ENCODE data around the gene TMEM17. TPM values are rescaled to one million over a fixed set of nuclear protein-coding genes. Genes with fewer than 3 reads are reported as not detected.

TMEM17 gene
- total and polyA plus RNA-seq, 2 of the 13 experiments (the other 11 are each of a cell fraction or from before 2014, with no cell fraction given), result 0.22 to 0.50 TPM

DNA sequence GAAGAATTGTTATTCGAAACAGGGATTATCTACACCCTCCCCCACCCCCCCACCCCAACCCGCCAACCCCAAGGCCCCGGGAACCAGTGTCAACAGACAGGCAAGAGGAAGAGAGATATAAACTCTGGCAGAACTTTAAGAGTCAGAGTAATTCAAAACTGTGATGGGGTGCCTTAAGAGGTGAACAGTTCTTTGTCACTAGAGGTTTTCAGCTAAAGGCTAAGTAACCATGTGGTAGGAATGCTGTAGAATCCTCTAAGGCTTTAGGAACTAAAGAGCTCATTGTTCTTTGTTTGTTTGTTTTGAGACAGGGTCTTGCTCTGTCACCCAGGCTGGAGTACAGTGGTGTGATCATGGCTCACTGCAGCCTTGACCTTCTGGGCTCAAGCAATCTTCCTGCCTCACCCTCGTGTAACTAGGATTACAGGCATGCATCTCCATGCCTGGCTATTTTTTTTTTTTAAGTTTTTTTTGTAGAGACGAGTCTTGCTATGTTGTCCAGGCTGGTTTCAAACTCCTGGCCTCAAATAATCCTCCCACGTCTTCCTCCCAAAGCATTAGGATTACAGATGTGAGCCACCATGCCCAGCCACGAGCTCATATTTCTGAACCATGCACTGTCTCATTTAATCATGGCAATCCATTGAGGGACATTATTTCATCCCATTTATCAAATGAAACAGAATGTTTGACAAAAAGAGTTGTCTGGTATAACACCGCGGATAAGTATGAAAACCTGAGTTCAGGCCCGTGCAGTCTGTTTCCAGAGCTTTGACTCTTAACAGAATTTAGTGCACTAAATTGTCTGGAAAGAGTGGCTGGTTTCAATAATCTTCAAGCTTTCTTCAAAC lies 20.8 kb upstream of the TMEM17 start (continued):
- TF ChIP-seq DPF2 (CRISPR knock-in tag; IDR thresholded peaks at IDR 0.05; ENCODE audit: borderline replicate concordance, low read depth), result peak; percentile 93
- peak; percentile 90; the same call in 1 of the 2 replicates for TF ChIP-seq FOXJ3 (CRISPR knock-in tag; IDR thresholded peaks at IDR 0.05; ENCODE audit: borderline replicate concordance)
- peak; percentile 93; the same call in 1 of the 2 replicates for TF ChIP-seq CBX5 (CRISPR knock-in tag; IDR thresholded peaks at IDR 0.05; ENCODE audit: borderline replicate concordance)
- peak; percentile 94 for TF ChIP-seq TARDBP (CRISPR knock-in tag; IDR thresholded peaks at IDR 0.05)
- TF ChIP-seq, protein P1, sequence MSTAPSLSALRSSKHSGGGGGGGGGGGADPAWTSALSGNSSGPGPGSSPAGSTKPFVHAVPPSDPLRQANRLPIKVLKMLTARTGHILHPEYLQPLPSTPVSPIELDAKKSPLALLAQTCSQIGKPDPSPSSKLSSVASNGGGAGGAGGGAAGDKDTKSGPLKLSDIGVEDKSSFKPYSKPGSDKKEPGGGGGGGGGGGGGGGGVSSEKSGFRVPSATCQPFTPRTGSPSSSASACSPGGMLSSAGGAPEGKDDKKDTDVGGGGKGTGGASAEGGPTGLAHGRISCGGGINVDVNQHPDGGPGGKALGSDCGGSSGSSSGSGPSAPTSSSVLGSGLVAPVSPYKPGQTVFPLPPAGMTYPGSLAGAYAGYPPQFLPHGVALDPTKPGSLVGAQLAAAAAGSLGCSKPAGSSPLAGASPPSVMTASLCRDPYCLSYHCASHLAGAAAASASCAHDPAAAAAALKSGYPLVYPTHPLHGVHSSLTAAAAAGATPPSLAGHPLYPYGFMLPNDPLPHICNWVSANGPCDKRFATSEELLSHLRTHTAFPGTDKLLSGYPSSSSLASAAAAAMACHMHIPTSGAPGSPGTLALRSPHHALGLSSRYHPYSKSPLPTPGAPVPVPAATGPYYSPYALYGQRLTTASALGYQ (CRISPR knock-in tag; IDR thresholded peaks at IDR 0.05), result peak; percentile 92
- TF ChIP-seq ZBTB3 (CRISPR knock-in tag; IDR thresholded peaks at IDR 0.05; ENCODE audit: borderline replicate concordance, low read depth), result peak; percentile 90; the same call in 1 of the 2 replicates
- TF ChIP-seq, protein P2, sequence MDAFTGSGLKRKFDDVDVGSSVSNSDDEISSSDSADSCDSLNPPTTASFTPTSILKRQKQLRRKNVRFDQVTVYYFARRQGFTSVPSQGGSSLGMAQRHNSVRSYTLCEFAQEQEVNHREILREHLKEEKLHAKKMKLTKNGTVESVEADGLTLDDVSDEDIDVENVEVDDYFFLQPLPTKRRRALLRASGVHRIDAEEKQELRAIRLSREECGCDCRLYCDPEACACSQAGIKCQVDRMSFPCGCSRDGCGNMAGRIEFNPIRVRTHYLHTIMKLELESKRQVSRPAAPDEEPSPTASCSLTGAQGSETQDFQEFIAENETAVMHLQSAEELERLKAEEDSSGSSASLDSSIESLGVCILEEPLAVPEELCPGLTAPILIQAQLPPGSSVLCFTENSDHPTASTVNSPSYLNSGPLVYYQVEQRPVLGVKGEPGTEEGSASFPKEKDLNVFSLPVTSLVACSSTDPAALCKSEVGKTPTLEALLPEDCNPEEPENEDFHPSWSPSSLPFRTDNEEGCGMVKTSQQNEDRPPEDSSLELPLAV (CRISPR knock-in tag; conservative IDR thresholded peaks at IDR 0.05; ENCODE audit: low read depth), result no peak
- no peak for TF ChIP-seq NONO (IDR thresholded peaks at IDR 0.05)
- peak; percentile 61; the same call in 1 of the 2 replicates for TF ChIP-seq NONO (CRISPR knock-in tag; conservative IDR thresholded peaks at IDR 0.05)
- no peak for TF ChIP-seq ARHGAP35 (CRISPR knock-in tag; IDR thresholded peaks at IDR 0.05; ENCODE audit: borderline replicate concordance)
- TF ChIP-seq ETV5 (CRISPR knock-in tag; IDR thresholded peaks at IDR 0.05; ENCODE audit: borderline replicate concordance), result peak; percentile 95
- peak; percentile 64 for TF ChIP-seq ZNF24 (IDR thresholded peaks at IDR 0.05)
- TF ChIP-seq STAG1 (CRISPR knock-in tag; IDR thresholded peaks at IDR 0.05), result peak; percentile 57
- TF ChIP-seq SMAD9 (CRISPR knock-in tag; IDR thresholded peaks at IDR 0.05), result no peak
- TF ChIP-seq, protein P3, sequence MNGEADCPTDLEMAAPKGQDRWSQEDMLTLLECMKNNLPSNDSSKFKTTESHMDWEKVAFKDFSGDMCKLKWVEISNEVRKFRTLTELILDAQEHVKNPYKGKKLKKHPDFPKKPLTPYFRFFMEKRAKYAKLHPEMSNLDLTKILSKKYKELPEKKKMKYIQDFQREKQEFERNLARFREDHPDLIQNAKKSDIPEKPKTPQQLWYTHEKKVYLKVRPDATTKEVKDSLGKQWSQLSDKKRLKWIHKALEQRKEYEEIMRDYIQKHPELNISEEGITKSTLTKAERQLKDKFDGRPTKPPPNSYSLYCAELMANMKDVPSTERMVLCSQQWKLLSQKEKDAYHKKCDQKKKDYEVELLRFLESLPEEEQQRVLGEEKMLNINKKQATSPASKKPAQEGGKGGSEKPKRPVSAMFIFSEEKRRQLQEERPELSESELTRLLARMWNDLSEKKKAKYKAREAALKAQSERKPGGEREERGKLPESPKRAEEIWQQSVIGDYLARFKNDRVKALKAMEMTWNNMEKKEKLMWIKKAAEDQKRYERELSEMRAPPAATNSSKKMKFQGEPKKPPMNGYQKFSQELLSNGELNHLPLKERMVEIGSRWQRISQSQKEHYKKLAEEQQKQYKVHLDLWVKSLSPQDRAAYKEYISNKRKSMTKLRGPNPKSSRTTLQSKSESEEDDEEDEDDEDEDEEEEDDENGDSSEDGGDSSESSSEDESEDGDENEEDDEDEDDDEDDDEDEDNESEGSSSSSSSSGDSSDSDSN (CRISPR knock-in tag; IDR thresholded peaks at IDR 0.05), result peak; percentile 63
- no peak for TF ChIP-seq ZNF160 (CRISPR knock-in tag; IDR thresholded peaks at IDR 0.05)
- TF ChIP-seq, protein P4, sequence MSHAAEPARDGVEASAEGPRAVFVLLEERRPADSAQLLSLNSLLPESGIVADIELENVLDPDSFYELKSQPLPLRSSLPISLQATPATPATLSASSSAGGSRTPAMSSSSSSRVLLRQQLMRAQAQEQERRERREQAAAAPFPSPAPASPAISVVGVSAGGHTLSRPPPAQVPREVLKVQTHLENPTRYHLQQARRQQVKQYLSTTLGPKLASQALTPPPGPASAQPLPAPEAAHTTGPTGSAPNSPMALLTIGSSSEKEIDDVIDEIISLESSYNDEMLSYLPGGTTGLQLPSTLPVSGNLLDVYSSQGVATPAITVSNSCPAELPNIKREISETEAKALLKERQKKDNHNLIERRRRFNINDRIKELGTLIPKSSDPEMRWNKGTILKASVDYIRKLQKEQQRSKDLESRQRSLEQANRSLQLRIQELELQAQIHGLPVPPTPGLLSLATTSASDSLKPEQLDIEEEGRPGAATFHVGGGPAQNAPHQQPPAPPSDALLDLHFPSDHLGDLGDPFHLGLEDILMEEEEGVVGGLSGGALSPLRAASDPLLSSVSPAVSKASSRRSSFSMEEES (CRISPR knock-in tag; IDR thresholded peaks at IDR 0.05), result peak; percentile 92
- TF ChIP-seq, protein P5, sequence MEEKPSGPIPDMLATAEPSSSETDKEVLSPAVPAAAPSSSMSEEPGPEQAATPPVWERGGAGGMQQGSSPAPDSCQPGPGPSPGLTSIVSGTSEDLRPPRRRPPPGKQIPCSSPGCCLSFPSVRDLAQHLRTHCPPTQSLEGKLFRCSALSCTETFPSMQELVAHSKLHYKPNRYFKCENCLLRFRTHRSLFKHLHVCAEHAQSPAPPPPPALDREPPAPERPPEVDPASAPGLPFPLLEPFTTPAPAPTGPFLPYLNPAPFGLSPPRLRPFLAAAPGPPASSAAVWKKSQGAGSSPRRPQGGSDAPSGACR (CRISPR knock-in tag; IDR thresholded peaks at IDR 0.05), result peak; percentile 48; the same call in 1 of the 2 replicates
- TF ChIP-seq ZMYM3 (CRISPR knock-in tag; IDR thresholded peaks at IDR 0.05), result peak; percentile 96
- TF ChIP-seq FOXA3 (CRISPR knock-in tag; IDR thresholded peaks at IDR 0.05), result peak; percentile 95
- TF ChIP-seq ARID2 (CRISPR knock-in tag; IDR thresholded peaks at IDR 0.05; ENCODE audit: borderline replicate concordance), result 0 out of 2 replicates have a peak, but pooled peaks have one; percentile 51
